Stimulated activated CD4-positive, alpha-beta T cell treated with anti-CD3 and anti-CD28 coated beads, Interleukin-15, amount 100 ng/mL, for 48 hours (primary cell): ENCODE results near the gene HSD17B2.

Source experiments
- DNase-seq, 2 donors: peaks; one replicate each; pipeline ENCODE4 v3.0.0-alpha.2; 2020; ENCODE audit warnings: low read depth in 2 of 2

Gene HSD17B2

GRCh38 chr16:82019535-82019934 is 15.5 kb upstream of the HSD17B2 start:
- no peak for DNase-seq

GRCh38 chr16:82020051-82020450 is 15.0 kb upstream of the HSD17B2 start:
- no peak for DNase-seq

GRCh38 chr16:82023206-82023605 is 11.8 kb upstream of the HSD17B2 start:
- DNase-seq = no peak

GRCh38 chr16:82024316-82024715 is 10.7 kb upstream of the HSD17B2 start:
- no peak for DNase-seq

- no peak for DNase-seq
These were observed 10.2 kb upstream of the HSD17B2 start for GRCh38 chr16:82024883-82025282.

DNA sequence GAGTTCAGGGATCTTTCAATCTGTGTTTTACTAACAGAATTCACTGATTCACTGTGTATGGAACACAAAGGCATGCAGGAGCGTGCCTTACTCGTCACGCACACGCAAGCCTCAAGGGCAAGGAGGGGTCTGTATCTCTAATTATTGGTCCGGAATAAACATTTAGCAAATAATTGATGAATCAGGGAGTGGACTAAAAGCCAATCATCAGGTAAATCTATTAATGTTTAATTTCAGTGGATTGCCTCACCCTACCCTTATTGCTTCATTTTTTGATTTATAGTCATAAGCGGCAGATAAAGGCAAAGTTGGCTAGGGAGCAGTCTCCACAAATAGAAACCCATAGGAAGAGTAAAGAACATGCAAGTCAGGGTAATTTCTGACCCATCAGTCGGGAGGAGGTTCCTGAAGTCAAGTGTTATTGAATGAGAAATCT is 7.4 kb upstream of the HSD17B2 start:
- no peak for DNase-seq

DNA sequence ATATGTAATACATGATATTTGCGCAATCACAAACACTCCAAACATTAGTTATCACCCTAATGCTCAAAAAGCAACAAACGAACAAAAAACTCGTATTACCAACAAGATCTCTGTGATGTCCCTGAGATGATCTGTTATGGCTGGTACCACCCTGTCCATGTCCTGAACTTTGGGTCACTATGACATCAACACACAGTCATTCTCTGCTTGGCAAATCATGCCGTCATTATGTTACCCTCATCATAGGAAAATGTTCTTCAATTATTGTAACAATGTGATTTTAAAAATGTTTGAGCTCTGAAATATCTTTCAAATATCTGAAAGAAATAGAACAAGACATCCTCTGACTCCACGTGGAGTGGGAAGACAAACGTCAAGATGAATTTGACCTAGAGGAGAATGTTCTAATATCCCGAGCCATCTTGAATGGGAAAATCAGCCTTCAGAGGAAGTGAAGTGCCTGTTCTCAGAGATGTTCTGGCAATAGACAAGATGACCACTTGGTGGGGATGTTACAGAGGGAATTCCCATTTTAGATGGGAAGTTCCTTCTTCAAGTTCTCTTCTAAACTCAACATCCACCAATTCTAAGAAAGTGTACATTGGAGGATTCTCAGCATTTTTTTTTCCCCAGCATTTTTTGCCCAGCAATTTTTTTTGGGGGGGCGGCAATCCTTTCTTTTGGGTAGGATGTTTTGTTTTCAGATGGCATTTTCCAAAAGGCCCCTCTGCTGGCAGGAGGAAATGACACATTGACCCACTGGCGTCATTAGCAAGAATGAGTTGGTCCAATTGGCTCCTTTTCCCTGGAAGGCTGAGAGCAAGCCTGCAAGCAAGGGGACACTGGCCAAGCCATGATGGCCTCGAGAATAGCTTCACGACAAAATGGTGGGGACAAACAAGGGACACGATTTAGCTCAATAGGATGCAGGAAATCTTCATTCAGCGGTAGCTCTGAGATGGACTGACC is 3.7 kb upstream of the HSD17B2 start:
- no peak for DNase-seq

GRCh38 chr16:82033006-82033405 is 2.0 kb upstream of the HSD17B2 start:
- no peak for DNase-seq

DNA sequence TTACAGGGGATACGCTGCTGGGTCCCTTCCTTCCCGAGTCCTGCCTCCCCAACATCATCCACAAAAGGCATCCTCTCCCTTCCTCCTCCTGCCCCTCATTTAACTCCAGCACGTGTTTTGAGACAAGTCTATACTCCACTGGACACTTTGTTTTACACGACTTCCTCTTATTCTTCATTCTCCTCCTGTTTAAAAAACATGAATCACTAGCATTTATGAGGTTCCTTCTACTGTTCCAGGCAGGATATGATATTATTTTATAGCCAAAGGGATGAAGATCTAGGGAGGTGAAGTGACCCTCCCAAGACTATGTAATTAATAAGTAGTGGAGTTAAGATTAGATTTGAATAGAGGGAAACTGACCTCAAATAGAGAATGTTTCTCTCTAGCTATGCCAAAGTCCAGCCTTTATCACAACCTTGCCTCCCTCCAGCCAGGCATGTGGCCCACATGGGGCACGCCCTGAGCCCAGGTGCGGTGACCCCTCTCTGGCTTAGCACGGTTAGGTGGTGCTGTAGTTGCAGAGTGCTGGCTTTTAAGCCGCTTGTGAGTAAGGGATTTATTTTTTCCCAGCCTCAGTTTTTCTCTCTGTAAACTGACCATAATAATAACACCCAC is 1.3 kb upstream of the HSD17B2 start:
- no peak for DNase-seq

- DNase-seq = no peak
These were observed 2.2 kb downstream of the HSD17B2 start for GRCh38 chr16:82037251-82037650.

DNA sequence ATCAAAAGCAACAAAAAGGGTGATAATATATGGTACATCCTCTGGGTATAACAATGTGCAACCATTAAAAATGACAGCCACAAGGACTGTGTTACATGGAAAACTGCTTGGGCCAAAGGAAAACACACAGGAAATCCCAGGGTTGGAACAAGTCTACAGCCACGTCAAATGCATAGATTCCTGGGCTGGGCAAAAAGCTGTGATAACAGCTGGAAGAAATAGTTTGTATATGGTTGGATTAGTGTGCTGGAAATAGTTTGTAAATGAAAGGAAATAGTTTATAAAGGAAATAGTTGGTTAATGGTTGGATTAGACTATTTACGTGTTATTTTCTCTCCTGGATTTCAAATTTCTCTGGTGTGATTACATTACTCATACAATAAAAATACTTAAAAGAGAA is 2.6 kb downstream of the HSD17B2 start:
- DNase-seq = no peak

- no peak for DNase-seq
These were observed 5.2 kb downstream of the HSD17B2 start for GRCh38 chr16:82040296-82040695.

GRCh38 chr16:82041542-82041941 is 6.5 kb downstream of the HSD17B2 start:
- no peak for DNase-seq

GRCh38 chr16:82042144-82042543 is 7.1 kb downstream of the HSD17B2 start:
- DNase-seq = no peak

- DNase-seq = no peak
These were observed 7.8 kb downstream of the HSD17B2 start for GRCh38 chr16:82042846-82043245.

DNA sequence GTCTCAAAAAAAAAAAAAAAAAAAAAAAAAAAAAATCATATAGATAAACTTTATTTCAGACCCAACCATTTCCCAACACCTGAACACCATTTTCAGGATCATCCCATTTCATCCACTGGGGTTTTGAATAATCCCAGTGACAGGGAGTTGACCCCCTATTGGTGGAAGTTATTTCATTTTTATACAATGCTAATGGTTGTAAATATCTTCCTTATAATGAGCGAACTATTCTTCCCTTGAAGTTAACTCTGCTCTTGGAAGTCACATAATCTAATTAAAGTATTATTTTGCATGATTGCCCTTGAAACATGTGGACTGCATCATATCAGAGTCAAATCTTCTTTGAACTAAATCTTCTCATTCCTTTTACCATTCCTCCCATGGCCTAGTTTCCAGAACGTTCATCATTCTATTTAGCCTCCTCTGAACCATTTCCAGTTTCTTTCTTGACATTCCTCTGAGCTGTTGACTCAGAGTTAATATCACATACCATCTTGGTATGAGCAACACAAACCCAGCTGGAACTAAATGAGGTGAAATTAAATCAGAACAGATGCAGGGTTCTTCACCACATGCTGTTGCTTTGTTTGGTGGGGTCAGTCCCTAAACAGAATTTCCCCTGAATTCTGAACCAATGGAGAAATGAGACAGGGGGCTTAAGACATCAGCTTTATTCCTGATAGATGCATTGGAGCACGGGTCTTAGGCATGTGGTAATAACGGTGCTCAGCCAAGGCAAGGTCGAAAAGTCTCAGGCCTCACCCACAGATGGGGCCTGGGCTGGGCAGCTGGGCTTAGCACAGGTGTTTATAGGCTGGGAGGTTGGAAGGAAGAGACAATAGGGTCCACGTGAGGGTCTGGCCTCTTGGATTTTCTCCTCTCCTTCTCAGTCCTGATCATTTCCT is 8.9 kb downstream of the HSD17B2 start:
- DNase-seq = no peak

- DNase-seq = no peak
These were observed 9.5 kb downstream of the HSD17B2 start for GRCh38 chr16:82044585-82044911.

DNA sequence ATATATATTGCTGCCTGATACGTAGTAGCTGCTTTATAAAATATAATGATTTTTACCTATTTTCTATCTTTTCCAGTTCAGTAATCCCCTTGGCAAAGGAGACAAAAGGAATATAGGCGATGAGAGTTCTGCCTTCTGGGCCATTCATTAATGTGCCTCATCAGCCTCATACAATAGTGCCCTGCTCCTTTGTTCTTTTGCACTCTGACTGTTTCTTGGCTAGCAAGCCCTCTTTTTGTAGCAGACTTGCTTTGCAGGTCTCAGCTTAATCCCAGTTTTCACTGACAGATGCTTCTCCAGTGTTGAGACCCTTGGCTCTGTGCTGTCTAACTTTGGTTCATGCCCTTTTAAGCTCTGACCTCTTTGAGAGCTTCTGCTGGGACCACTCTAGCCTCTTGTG is 10.4 kb downstream of the HSD17B2 start:
- no peak for DNase-seq

- no peak for DNase-seq
These were observed 11.5 kb downstream of the HSD17B2 start for GRCh38 chr16:82046541-82046940.

GRCh38 chr16:82046941-82047340 is 11.9 kb downstream of the HSD17B2 start:
- no peak for DNase-seq

DNA sequence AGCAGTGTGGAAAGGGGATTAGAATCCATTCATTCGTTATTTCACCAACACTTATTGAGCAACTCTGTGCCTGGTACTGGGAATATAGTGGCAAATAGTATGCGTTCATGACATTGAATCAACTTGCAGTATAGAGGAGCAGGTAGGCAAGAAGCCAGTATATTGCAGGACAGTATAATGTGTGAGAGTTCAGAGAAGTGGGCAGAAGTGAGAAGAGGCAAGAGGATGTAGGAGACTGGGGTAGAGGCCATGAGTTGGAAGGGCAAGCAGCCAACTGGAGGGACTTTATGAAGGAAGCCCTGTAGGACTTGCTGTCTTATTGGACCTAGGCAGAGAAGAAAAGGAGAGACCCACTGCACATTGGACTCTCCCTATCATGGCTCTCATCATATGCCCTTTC is 12.3 kb downstream of the HSD17B2 start:
- no peak for DNase-seq

DNA sequence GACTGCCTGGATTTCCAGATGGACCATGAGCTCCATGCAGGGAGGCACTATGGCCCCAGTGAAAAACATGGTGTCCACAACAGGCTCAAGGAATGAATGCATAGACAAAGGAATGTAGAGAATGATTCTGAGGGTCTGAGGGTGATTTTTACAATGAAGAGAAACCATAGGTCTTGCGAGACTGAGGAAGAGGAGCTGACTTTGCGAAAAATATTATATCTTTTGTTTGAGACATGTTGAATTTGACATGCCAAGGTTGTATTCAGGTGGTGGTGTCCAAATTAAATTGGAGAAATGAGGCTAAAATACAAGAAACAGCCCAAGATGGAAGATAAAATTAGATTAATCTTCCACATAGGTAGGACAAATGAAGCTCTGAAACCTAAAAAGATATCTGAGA is 12.7 kb downstream of the HSD17B2 start:
- DNase-seq = no peak
